ENCODE data around the gene RNF167.

RNF167 gene

GRCh38 chr17:4939796-4940554 lies at the start of gene RNF167, which contains the start of gene SLC25A11:
Gene RNF167 (plus strand): TSS chr17:4940268. CDS start chr17:4940910, 642 bp downstream.
Gene SLC25A11 (minus strand): TSS chr17:4940046. CDS start chr17:4939910, 136 bp downstream.
- DNase-seq (ENCODE audit: low read depth in 2 of 2) = peak; percentile 87 to 93

- no peak for DNase-seq (ENCODE audit: low read depth in 2 of 2)
Observed at GRCh38 chr17:4891411-4892410, 48.4 kb upstream of the RNF167 start.

- DNase-seq (ENCODE audit: low read depth in 2 of 2) = no peak
Observed at GRCh38 chr17:4892499-4893221, 47.4 kb upstream of the RNF167 start.

- DNase-seq (ENCODE audit: low read depth in 2 of 2) = no peak
Observed at GRCh38 chr17:4893272-4893671, 46.8 kb upstream of the RNF167 start.

- DNase-seq (ENCODE audit: low read depth in 2 of 2) = no peak
Observed at GRCh38 chr17:4893721-4894560, 46.1 kb upstream of the RNF167 start.

- no peak for DNase-seq (ENCODE audit: low read depth in 2 of 2)
Observed at GRCh38 chr17:4895121-4895520, 44.9 kb upstream of the RNF167 start.

GRCh38 chr17:4895657-4896331 lies 44.3 kb upstream of the RNF167 start:
- no peak for DNase-seq (ENCODE audit: low read depth in 2 of 2)

- no peak for DNase-seq (ENCODE audit: low read depth in 2 of 2)
Observed at GRCh38 chr17:4896332-4897197, 43.5 kb upstream of the RNF167 start.

GRCh38 chr17:4897198-4897687 lies 42.8 kb upstream of the RNF167 start:
- DNase-seq (ENCODE audit: low read depth in 2 of 2) = no peak

- DNase-seq (ENCODE audit: low read depth in 2 of 2) = no peak
Observed at GRCh38 chr17:4897785-4898184, 42.3 kb upstream of the RNF167 start.

GRCh38 chr17:4898351-4898750 lies 41.7 kb upstream of the RNF167 start:
- no peak for DNase-seq (ENCODE audit: low read depth in 2 of 2)

- no peak for DNase-seq (ENCODE audit: low read depth in 2 of 2)
Observed at GRCh38 chr17:4898927-4899326, 41.1 kb upstream of the RNF167 start.

- DNase-seq (ENCODE audit: low read depth in 2 of 2) = peak; percentile 91 to 93
Observed at GRCh38 chr17:4899341-4900230, 40.5 kb upstream of the RNF167 start, which contains the start of gene C17orf107. Gene C17orf107 (plus strand): TSS chr17:4899536. CDS start chr17:4899763, 227 bp downstream.

GRCh38 chr17:4900231-4901107 lies 39.6 kb upstream of the RNF167 start:
- no peak for DNase-seq (ENCODE audit: low read depth in 2 of 2)

GRCh38 chr17:4901108-4901647 lies 38.9 kb upstream of the RNF167 start:
- no peak for DNase-seq (ENCODE audit: low read depth in 2 of 2)

- no peak for DNase-seq (ENCODE audit: low read depth in 2 of 2)
Observed at GRCh38 chr17:4901648-4902344, 38.3 kb upstream of the RNF167 start.

Measured in activated CD4-positive, alpha-beta T cell treated with anti-CD3 and anti-CD28 coated beads for 24 hours (primary cell).